ACHN (cell line): ENCODE results near the gene COL16A1.

Source experiments
- DNase-seq: peaks from one replicate; pipeline ENCODE4 v3.0.0-alpha.2; 2015
- in situ Hi-C: cut with HindIII; loops from 2 replicates; pipeline ENCODE4 v1.10.0; 2017; ENCODE audit warnings: low sequenced_read_pairs, low pct_ligation_motif_present, low pct_unique_long_range_greater_than_20kb

The COL16A1 gene

DNA sequence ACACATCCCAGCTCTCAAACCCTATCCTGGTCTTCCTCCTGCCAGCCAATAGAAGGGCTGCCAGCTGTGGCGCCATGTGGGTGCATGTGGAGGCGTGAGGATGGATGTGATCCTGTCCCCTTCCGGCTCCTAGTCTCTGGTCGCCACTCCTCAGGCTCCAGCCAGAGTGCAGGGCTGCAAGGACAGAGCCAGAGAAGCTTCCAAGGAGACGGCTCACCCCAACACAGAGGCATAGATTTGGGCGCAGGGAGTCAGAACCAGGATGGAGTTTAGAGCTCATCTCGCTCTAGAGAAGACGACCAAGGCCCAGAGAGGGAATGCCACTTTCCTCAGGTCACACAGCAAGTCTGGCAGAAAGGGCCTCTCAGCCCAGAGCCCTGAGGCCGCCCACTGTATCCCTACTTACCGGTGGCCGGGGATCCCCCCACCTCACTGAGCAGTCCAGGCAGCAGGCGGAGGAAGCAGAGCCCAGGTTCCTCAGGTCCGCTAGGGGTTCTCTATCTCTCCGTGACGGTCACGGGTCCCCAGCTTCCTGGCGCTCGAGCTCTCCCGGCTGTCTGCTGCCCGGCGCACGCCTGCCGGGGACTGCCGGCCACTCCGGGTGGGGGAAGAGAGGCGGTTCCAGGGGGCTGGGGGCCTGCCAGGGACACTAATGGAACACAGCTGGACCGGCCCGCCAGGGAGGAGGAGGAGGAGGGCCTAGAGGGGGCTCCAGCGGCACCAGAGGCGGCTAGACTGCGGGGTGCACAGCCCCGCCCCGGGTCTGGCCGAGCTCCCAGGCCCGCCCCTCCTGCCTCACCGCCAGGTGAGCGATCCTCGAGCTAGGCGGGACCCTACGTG, at the start of gene COL16A1:
TSS of gene COL16A1 (minus strand) at position 587 of the 840 bp plus-strand sequence. CDS start 1,824 bp downstream, outside the sequence.
- in situ Hi-C loops: no loop called here
- peak; percentile 19 for DNase-seq

DNA sequence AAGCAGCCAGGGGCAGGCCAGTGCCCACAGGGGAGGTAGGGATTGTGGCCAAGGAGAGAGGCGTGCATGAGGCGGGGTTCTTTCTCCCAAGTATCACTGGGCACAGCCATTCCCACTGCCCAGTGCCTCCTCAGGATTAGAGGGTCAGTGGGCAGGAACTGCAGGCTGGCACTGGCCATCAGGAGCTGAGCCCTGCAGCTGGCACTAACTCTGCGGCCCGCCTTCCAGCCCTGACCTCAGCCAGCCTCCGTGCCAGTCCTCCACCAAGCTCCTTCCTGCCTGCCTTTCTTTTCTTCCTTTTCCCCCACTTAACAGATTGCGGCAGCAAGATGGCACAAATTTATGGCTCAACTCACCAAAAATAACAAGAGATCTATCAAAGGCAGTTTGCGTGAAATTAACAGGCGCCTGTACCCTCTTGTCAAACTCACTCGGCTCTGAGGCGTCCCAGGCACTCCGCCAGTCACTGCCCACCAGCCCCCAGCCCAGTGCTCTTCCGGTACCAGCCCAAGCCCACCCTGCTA, 49.2 kb upstream of the COL16A1 start:
- DNase-seq: no peak
- in situ Hi-C loops: no loop called here

DNA sequence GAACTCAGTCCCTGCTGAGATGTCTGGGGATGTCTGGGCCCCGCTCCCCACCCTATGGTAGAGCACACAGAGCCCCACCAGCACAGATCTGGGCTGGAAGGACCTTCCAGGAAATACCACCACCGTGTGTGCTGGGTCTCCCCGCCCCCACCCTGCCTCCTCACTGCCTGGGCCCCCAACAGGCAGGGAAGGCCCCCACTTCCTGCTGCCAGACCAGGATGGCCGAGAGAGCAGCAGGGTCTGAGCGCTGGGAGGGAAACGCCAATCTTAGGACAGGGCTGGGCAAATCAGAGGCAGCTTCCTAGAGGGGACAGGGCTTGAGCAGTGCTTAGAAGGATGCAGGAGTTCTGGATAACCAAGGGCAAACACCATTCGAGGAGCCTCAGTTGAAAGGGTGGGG, 48.4 kb upstream of the COL16A1 start:
- in situ Hi-C loops: no loop called here
- DNase-seq: no peak

DNA sequence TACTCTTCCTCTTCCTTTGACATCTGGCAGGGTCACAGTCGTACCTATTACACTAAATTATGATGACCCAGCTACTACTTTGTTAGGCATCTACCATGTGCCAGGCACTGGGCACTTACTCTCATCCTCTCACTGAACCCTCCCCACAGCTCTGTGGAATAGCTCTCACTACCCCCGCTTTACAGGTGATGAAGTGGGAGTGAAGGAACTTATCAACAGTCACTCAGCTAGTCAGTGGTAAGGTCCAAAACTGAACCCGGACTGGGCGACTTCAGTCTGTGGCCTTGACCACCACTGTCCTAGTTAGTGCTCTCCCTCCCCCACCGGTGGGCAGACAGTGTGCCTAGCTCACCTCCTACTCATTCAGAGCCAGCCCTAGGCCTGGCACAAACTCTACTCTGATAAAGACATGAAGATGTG, 48.0 kb upstream of the COL16A1 start:
- no peak for DNase-seq
- in situ Hi-C loops: no loop called here

DNA sequence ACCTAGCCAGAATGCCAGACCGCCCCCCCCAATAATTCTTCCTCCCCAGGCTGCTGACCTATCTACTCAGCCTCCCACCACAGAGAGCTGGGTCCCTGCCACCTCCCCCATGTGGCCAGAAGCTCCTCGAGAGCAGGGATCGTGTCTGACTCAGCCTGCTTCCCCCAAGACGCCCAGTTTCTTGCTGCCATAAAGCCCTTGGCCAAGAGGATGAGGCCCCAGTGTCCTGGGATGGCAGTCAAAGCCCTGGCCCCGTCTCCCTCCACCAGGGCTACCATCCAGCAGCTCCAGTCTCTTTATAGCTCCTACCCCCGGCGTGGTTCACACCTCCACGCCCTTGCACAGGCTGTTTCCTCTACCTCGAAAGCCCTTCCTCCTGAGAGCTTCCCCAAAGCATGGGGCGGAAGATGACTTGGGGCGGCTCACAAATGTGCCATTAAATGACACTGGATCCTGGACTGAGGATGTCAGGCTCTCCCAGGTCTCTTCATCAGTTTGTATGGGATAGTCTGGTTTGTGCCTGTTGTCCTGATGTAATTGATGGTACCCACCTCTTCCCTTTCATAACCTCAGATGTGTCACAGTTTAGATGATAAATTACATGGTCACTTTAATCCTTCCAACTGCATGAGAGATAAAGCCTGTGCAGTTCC, 47.2 kb upstream of the COL16A1 start:
- DNase-seq: no peak
- in situ Hi-C loops: no loop called here

DNA sequence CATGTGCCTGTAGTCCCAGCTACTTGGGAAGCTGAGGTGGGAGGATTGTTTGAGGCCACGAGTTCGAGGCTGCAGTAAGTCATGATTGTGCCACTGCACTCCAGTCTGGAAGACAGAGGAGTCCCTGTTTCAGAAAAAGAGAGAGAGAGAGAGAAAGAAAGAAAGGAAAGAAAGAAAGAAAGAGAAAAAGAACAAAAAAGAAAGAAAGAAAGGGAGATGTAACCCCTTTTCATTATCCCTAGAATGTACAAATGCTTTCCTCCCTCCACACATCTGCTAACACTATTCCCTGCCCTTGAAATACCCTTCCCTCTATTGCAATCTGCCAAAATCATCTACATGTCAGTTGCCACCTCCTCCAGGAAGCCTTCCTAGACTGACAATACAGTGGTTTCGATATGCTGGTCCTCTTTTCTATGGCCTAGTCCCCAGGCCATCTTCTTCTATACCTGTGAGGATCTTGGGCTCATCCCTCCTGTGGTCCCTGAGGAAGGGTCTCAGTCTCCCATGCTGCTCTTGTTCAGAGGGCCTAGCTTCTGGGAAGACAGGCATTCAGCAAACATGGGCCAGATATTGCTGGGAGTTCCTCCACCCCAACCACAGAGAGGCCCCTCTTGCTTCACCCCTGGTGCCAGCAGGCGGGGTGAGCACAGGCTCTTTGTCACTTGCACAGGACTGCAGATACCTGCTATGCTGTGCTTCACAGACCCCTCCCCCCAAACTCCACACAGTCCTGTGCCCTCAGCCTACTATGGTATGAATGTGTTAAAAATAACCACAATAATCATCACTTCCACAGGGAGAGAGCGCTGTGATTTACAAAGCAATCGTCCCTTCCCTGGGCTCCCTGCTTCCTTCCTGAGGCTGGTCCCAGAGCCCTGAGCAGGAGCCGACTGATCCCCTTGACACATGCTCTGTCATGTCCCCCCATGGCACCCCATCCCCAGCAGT, 46.2 kb upstream of the COL16A1 start:
- in situ Hi-C loops: no loop called here
- no peak for DNase-seq

DNA sequence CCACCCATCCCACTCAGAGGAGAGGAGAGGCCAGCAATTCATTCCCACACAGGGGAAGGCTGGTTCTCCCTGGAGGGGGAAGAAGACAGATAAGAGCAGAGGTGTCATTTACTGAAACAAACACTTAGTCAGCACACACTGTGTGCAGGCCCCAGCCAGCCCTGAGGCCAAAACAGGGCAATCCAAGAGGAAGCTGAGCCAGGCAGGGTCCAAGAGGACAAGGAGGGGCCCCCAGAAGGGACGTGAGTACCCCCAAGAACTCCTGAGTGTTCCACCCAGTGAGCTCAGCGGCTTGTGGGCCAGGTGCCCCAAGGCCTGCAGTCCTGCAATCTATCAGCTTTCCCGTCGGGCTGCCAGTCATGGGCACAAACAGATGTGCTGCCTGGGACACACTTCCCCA, 44.5 kb upstream of the COL16A1 start:
- in situ Hi-C loops: no loop called here
- no peak for DNase-seq

DNA sequence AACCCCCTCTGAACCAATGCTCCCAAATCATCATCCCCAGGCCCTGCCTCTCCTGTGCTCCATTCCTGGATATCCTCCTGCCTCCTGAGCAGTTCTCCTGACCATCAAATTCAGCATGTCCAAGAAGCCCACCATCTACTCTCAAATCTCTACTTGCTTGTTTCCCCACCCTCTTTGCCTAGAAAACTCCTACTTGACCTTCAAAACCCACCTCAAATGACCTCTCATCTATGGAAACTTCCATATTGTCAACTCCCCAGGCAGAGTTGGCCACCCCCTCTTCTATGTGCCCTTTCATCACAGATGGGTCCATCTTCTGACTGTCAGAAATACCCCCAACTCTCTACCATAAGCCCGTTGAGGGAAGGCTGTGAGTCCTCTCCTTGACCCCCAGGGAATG, 43.5 kb upstream of the COL16A1 start:
- in situ Hi-C loops: no loop called here
- DNase-seq: no peak

DNA sequence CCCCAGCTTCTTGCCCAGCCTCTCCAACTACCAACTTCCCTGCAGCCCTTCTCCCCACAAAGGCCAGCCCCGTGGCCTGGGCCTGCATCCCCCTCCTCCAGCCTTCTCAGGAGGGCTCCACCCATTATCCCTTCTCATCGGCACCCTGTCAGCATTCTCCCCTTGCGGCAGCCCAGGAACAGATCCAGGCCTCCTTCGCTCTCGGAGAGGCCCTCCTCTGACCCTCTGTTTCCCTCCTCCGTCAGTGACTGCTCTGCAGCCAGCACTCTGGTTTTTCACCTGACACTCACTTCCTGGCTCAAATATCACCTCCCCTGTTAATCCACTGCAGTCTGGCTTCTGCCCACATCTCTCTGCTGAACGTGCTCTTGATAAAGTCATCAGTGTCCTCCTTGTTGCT, 42.9 kb upstream of the COL16A1 start:
- no peak for DNase-seq
- in situ Hi-C loops: no loop called here

DNA sequence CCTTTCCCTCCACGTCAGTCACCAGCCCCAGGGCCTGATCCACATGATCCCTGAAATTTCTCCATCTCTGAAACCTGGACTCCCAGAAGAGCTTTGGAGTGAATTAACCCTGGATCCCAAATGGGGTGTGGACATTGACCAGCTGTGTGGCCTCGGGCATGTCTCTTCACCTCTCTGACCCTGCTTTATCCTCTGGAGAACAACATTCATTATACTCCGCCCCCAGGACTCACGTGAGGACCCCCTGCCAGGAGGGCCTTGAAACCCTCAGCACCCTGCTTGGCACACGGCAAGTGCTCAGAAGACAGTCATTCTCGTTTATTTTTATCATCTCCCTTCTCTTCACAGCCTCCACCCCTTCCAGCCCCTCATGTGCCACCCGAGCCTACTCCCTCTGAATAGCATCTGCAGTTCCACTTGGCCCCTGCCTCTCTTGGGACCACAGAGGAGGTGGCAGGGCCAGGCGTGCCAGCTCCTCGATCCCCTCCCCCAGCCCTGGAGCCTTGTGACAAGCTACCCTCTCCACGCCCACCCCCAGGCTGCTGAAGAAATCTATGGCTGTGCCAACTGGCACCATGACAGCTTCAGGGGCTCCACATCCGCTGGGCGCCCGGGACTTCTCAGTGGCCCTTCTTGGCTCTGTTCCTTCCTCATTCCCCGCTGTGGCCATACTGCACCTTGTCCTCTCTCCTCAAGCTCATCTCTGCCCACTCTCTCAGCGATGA, 42.3 kb upstream of the COL16A1 start:
- no peak for DNase-seq
- in situ Hi-C loops: no loop called here

DNA sequence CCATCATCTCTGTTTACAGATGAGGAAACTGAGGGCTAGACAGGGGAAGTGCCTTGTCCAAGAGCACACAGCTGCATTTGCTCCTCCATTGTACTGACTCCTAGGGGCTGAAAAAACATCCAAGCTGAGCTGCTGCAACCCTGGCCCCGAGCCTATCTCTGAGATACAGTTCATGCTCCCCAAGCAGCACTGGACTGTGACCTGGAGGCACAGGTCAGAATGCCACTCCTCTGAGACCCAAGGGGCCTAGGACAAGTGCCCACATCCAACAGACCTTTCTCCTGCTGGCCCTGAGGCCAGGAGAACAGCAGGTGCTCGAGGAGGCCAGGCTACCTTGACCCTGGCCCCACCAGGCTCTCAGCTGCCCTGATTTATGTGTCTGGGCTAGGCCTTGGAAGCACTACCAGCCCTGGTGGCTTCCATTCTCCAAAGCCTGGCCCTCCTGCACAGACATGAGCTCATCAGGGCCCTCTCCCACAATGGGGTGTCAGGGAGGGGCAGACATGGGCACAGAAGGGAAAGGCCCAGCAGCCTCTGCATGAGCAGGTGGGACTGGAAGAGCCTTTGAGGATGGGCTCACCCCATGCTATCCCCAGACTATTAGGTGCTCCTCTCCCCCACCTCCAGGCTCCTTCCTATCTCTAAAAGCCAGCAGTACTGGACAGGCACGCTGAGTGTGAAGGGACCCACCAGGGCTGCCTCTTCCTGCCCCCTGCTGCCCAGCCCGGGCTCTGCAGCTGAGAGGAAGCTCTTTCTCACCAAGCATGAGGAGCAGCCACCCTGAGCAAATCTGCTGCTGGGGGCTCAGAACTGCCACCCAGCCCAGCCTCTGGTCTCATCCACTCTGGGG, 41.5 kb upstream of the COL16A1 start:
- in situ Hi-C loops: no loop called here
- peak; percentile 61 for DNase-seq

DNA sequence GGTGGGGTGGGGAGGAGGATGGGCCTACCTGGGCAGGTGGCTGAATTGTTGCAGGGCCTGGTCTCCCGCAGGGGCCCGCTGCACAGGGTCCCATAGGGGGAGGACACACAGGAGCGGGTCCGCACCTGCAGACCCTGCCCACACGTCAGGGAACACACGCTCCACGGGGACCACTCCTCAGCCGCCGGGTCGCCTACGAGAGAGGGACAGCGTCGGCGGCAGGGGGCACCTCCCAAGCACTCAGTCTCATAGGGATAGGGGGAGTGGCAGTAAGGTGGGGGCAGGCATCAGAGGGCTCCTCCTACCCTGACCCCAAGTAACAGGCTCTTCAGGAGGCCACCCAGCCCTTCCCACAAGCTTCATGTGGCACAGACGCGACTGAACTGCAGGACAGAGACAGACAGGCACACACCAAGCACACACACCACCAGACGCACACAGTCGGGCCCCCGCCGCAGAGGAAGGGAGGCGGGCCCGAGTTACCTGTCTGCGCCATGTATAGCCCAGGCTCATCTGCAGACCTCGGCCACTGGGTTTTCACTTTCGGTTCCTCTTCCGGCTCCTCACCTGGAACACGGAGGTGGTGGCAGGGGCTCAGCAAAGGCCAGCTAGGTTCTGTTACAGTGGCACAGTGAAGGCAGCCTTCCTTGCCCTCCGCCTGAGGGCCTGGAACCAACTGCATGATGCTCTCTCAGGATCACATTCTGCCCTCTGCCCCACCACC, 40.5 kb upstream of the COL16A1 start:
- DNase-seq: no peak

DNA sequence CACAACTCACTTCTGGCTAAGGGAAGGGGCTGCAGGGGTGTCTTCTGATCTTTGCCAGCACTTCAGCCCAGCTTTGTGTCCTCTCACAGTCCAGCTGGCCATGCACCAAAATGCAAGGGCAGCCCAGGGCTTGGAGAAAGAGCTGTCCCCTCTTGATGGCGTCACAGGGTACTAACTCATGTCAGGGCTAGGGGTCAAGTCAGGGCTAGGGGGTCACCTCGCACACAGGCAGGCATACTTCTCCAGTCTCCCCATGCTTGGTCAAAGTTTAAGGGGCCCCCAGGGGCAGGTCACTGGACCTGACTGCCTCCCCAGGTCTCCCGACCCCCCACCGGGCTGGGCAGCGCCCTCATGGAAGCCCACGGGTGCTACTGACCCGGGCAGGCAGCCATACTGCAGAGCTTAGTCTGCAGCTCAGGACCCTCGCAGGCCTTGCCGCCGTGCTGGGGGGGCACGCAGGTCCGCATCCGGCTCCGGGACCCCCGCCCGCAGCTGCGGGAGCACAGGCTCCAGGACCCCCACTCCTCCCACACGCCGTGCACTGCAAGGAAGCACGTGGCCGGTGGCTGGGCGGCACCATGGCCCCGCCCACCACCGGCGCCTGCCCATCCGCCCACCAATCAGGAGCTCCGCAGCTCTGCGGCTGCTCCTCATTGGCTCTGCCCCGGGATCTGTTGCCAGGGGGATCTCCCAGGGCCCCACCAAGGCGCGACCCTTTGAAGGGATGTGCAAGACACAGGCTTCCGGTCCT, 38.8 kb upstream of the COL16A1 start:
- in situ Hi-C loops: no loop called here
- DNase-seq: no peak

More for the DNA sequence above, 40.5 kb upstream of the COL16A1 start:
- in situ Hi-C loops: no loop called here

DNA sequence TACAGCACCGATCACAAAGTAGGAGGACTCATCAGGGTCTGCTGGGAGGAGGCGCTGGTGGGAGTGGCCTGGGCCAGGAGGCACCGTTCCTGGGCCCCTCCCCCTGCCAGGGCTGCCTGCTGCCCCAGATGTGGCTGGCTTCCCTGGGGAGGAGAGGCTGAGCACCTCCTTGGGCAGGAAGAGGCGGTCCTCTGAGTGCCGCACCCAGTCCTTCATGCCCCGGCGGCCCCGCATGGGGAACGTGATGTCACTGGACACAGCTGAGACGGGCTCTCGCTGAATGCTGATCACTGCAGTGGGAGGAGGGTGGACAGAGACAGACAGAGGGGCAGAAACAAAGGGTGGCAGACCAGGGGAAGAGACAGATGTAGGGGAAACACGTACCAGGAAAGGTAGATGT, 35.5 kb upstream of the COL16A1 start:
- no peak for DNase-seq
- in situ Hi-C loops: no loop called here

DNA sequence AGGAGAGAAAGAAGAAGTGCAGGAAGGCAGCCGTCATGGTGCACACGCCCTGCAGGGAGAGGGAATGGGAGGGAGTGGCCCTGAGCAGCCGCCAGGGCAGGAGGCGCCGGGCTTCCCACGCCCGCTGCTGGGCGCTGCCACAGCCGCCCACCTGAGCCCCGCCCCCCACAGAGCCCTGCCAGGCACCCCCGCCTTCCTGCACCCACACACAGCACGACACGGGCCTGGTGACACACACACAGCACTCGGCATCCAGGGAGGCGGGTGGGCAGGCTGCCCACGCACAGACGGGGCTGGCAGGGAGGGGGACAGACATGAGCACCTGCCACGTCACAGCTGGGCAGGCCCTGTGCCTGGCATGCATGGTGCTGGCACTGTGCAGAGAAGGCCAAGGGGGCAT, 32.9 kb upstream of the COL16A1 start:
- in situ Hi-C loops: no loop called here
- no peak for DNase-seq

DNA sequence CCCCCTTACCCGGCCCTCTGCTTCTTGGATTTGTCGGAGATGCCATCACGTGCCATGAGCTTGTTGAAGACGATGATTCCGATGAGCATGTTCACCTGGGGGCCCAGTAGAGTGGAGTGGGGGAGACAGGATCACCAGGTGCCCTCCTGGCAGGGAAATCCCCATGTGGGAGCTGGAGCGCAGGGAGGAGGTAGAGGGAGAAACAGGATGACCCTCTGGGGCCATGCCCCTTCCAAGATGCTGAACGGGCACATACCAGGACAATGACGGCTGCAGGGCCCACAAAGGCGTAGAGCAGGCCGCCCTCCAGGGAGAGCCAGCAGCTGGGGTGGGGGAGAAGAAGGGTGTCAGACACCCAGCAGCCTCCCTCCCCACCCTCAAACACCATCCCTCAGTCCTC, 31.8 kb upstream of the COL16A1 start:
- no peak for DNase-seq
- in situ Hi-C loops: no loop called here
